K562 (cell line): ENCODE results near the gene AIFM3. TPM values are rescaled to one million over a fixed set of nuclear protein-coding genes. Genes with fewer than 3 reads are reported as not detected.

Experiments used
- CLOCK ChIP-seq: fragments of 250-450 bp; sonication (Bioruptor Pico); IDR thresholded peaks from 2 replicates; pipeline ENCODE4 v1.4.0; 2020; ENCODE audit warnings: mild to moderate bottlenecking, moderate library complexity, borderline replicate concordance
- E2F3 ChIP-seq: fragments of 250-450 bp; sonication (Bioruptor Pico); IDR thresholded peaks from 2 replicates; pipeline ENCODE4 v1.4.0; 2020; ENCODE audit warnings: mild to moderate bottlenecking
- FOXP4 ChIP-seq: sonication (generic); formaldehyde crosslinking; IDR thresholded peaks from 2 replicates; pipeline ENCODE4 v1.8.0; 2022; ENCODE audit warnings: mild to moderate bottlenecking, missing genetic modification reagents, borderline replicate concordance
- HDAC8 ChIP-seq: fragments of 450-650 bp; IDR thresholded peaks from 2 replicates; pipeline ENCODE4 v1.6.1; 2016; ENCODE audit warnings: mild to moderate bottlenecking, missing genetic modification characterization, moderate library complexity, missing compliant biosample characterization
- POLR2H ChIP-seq: IDR thresholded peaks from 2 replicates; pipeline ENCODE4 v1.6.1; 2016; ENCODE audit warnings: missing genetic modification characterization, low read depth, mild to moderate bottlenecking, control low read depth, missing compliant biosample characterization, moderate library complexity
- POU5F1 ChIP-seq: fragments of 150-350 bp; IDR thresholded peaks from 2 replicates; pipeline ENCODE4 v1.6.1; 2014; ENCODE audit warnings: borderline replicate concordance, low read length, low read depth, mild to moderate bottlenecking; ENCODE audit not compliant: partially characterized antibody
- SUPT5H ChIP-seq: fragments of 450-650 bp; IDR thresholded peaks from 2 replicates; pipeline ENCODE4 v1.6.1; 2016
- TAF15 ChIP-seq: fragments of 200-400 bp; formaldehyde crosslinking; IDR thresholded peaks from 2 replicates; pipeline ENCODE4 v1.6.1; 2017; ENCODE audit warnings: mild to moderate bottlenecking, low read depth, low read length, moderate library complexity
- THAP7 ChIP-seq: fragments of 250-450 bp; sonication (Bioruptor Pico); IDR thresholded peaks from 2 replicates; pipeline ENCODE4 v1.5.0; 2021
- WHSC1 ChIP-seq: IDR thresholded peaks from one replicate; pipeline ENCODE4 v1.6.1; 2012; ENCODE audit warnings: low read length, control low read depth, inconsistent platforms
- ZMIZ1 ChIP-seq, 2 experiments: fragments of 150-350 bp in 1 of 2; IDR thresholded peaks; 2 replicates each; pipeline ENCODE4 v1.6.1; 2012 to 2016; ENCODE audit warnings: low read depth in 2 of 2, low read length in 2 of 2, mild to moderate bottlenecking in 1 of 2, moderate library complexity in 1 of 2
- ZNF133 ChIP-seq: fragments of 250-450 bp; sonication (Bioruptor Pico); IDR thresholded peaks from 2 replicates; pipeline ENCODE4 v1.4.0; 2020; ENCODE audit warnings: mild to moderate bottlenecking
- ZNF311 ChIP-seq: fragments of 250-450 bp; sonication (Bioruptor Pico); IDR thresholded peaks from 2 replicates; pipeline ENCODE4 v1.4.0; 2020; ENCODE audit warnings: mild to moderate bottlenecking, moderate library complexity
- polyA plus RNA-seq, 8 experiments: library from polyadenylated mRNA; depleted of rRNA in 4 of 8; stranded (reverse) in 5 of 8; unstranded in 3 of 8; fragments of >200 nt; fragmentation: Nextera tagmentation in 2 of 8; fragmentation: Illumina TruSeq in 1 of 8; extraction: Ambion mirVana in 2 of 8; extraction: Trizol in 1 of 8; gene quantifications; 2 replicates each; pipeline versions ENCODE4 v1.2.1 to v1.2.3, GENCODE V29; 2011 to 2014; ENCODE audit warnings: inconsistent platforms in 1 of 8, missing spikeins in 1 of 8
- total RNA-seq, 7 experiments: library from RNA; depleted of rRNA in 6 of 7; stranded (reverse); fragments of >200 nt in 6 of 7; fragmentation: Illumina TruSeq in 2 of 7; extraction: Trizol in 2 of 7; gene quantifications; 2 replicates each; pipeline versions ENCODE4 v1.2.1 to v1.2.3, GENCODE V29; 2011 to 2021; ENCODE audit warnings: low replicate concordance in 1 of 7

AIFM3 gene
- total and polyA plus RNA-seq, 9 of the 15 experiments (the other 6 are each of a cell fraction or from before 2014, with no cell fraction given), result 0.03 to 0.20 (median 0.07) TPM; not detected in 1

GRCh38 chr22:21001601-21002325 is 34.7 kb downstream of the AIFM3 start, which contains the start of gene THAP7 (continued):
- TF ChIP-seq ZMIZ1 (IDR thresholded peaks at IDR 0.05; ENCODE audit: low read depth in 2 of 2, low read length in 2 of 2), result peak in 1 of 2 experiments; percentile 89; a peak in 2 of 4 replicates
- TF ChIP-seq THAP7 (CRISPR knock-in tag), result no peak
- TF ChIP-seq ZNF311, result peak; percentile 53; the same call in 1 of the 2 replicates
- TF ChIP-seq TAF15, result no peak
- peak; percentile 90; the same call in 1 of the 2 replicates for TF ChIP-seq ZNF133
- TF ChIP-seq E2F3, result peak; percentile 99
- peak; percentile 88; the same call in 1 of the 2 replicates for TF ChIP-seq CLOCK
- TF ChIP-seq SUPT5H, result no peak
- no peak for TF ChIP-seq FOXP4 (CRISPR knock-in tag)
- TF ChIP-seq WHSC1, result peak; percentile 75
- peak; percentile 91 for TF ChIP-seq POU5F1
- peak; percentile 93 for TF ChIP-seq HDAC8 (tag)
- TF ChIP-seq POLR2H (tag), result no peak
